Endothelial cell of umbilical vein (primary cell): ENCODE measurements around the gene ARHGAP42. TPM values are rescaled to one million over a fixed set of nuclear protein-coding genes. Genes with fewer than 3 reads are reported as not detected.

ENCODE experiments used
- BruUV-seq: library from RNA; stranded (reverse); fragments of 400-500 nt; replicated peaks from 2 replicates; lab custom pipeline; 2021; lab: Mats Ljungman, UMichigan
- CTCF ChIA-PET: fragments of 300-600, 350-600 bp; sonication (Branson Sonifier 250); formaldehyde crosslinking; loops from one replicate; lab custom pipeline; 2021; ENCODE audit warnings: antibody characterized with exemption, inconsistent platforms; lab: Charles Lee
- POLR2A ChIA-PET: fragments of 300-600, 350-600 bp; sonication (Branson Sonifier 250); formaldehyde crosslinking; loops from one replicate; lab custom pipeline; 2021; ENCODE audit warnings: antibody characterized with exemption, inconsistent platforms; lab: Charles Lee
- DNase-seq: peaks from one replicate; pipeline ENCODE4 v3.0.0-alpha.2; 2011; ENCODE audit warnings: low read depth, low spot score
- FAIRE-seq: peaks from 2 replicates; lab custom pipeline; 2011; peaks lifted over from hg19 to GRCh38; lab: Jason Lieb, UNC
- H2AFZ ChIP-seq: 2 replicates; pipeline ENCODE4 v1.6.0; 2012; ENCODE audit warnings: low read depth, low read length, control low read depth, inconsistent platforms
- H3K27ac ChIP-seq: 2 replicates; pipeline ENCODE4 v1.5.1; 2011; ENCODE audit warnings: low read depth, mild to moderate bottlenecking, control low read depth, low read length, moderate library complexity; ENCODE audit not compliant: insufficient read depth
- H3K27me3 ChIP-seq, 2 experiments: 2 replicates each; pipeline versions ENCODE4 v1.6.0 to v1.6.1; 2011; ENCODE audit warnings: low read length in 2 of 2, mixed read lengths in 1 of 2; ENCODE audit not compliant: control insufficient read depth in 2 of 2, insufficient read depth in 2 of 2
- H3K36me3 ChIP-seq, 2 experiments: 2 replicates in 1 of 2; 3 replicates in 1 of 2; pipeline ENCODE4 v1.5.1; 2011; ENCODE audit warnings: low read length in 2 of 2, mild to moderate bottlenecking in 1 of 2, moderate library complexity in 1 of 2; ENCODE audit not compliant: control insufficient read depth in 2 of 2, insufficient read depth in 2 of 2; ENCODE audit errors: extremely low read depth in 1 of 2
- H3K4me1 ChIP-seq: 3 replicates; pipeline ENCODE4 v1.5.1; 2011; ENCODE audit warnings: mild to moderate bottlenecking, low read length; ENCODE audit not compliant: control insufficient read depth, insufficient read depth; ENCODE audit errors: extremely low read depth
- H3K4me2 ChIP-seq: 2 replicates; pipeline ENCODE4 v1.6.1; 2011; ENCODE audit warnings: low read length, control low read depth, mixed read lengths; ENCODE audit not compliant: insufficient read depth
- H3K4me3 ChIP-seq, 3 experiments: fragments of 200-600 bp in 1 of 3; sonication (generic), shearing (Covaris generic) in 1 of 3; replicated peaks in 1 of 3; 2 replicates each; pipeline ENCODE4 v1.5.1; 2011 to 2016; ENCODE audit warnings: control low read depth in 3 of 3, low read length in 3 of 3, mild to moderate bottlenecking in 2 of 3, inconsistent platforms in 1 of 3, low read depth in 1 of 3, moderate library complexity in 1 of 3; ENCODE audit not compliant: insufficient read depth in 1 of 3
- H3K79me2 ChIP-seq: 2 replicates; pipeline ENCODE4 v1.6.0; 2012; ENCODE audit warnings: low read length, inconsistent platforms; ENCODE audit not compliant: control insufficient read depth, insufficient read depth
- H3K9ac ChIP-seq: replicated peaks from 2 replicates; pipeline ENCODE3; 2011; ENCODE audit warnings: low read length, control low read depth; ENCODE audit not compliant: insufficient read depth; ENCODE audit errors: extremely low read depth
- H3K9me1 ChIP-seq: replicated peaks from 3 replicates; pipeline ENCODE4 v1.6.0; 2011; ENCODE audit warnings: mild to moderate bottlenecking, low read length; ENCODE audit not compliant: control insufficient read depth, insufficient read depth; ENCODE audit errors: extremely low read depth
- H3K9me3 ChIP-seq: replicated peaks from 2 replicates; pipeline ENCODE4 v1.5.1; 2012; ENCODE audit warnings: low read length, inconsistent platforms; ENCODE audit not compliant: control insufficient read depth, insufficient read depth
- H4K20me1 ChIP-seq: replicated peaks from 2 replicates; pipeline ENCODE3; 2011; ENCODE audit warnings: mild to moderate bottlenecking, low read length; ENCODE audit not compliant: control insufficient read depth, insufficient read depth; ENCODE audit errors: extremely low read depth
- EZH2 ChIP-seq: IDR thresholded peaks from 2 replicates; pipeline ENCODE4 v1.6.1; 2012; ENCODE audit warnings: borderline replicate concordance, low read depth, mild to moderate bottlenecking, moderate library complexity, low read length, inconsistent platforms; ENCODE audit not compliant: severe bottlenecking
- FOS ChIP-seq: IDR thresholded peaks from 2 replicates; pipeline ENCODE4 v1.6.1; 2011; ENCODE audit warnings: mild to moderate bottlenecking, low read length, moderate library complexity, borderline replicate concordance; ENCODE audit not compliant: insufficient read depth
- GATA2 ChIP-seq: IDR thresholded peaks from 2 replicates; pipeline ENCODE4 v1.7.0; 2011; ENCODE audit warnings: low read depth, mild to moderate bottlenecking, moderate library complexity, mixed read lengths, low read length; ENCODE audit not compliant: insufficient read length, insufficient read depth
- JUN ChIP-seq: IDR thresholded peaks from 2 replicates; pipeline ENCODE4 v1.6.1; 2011; ENCODE audit warnings: borderline replicate concordance, low read depth; ENCODE audit not compliant: insufficient read length, insufficient read depth
- MAX ChIP-seq: IDR thresholded peaks from 2 replicates; pipeline ENCODE4 v1.6.1; 2011; ENCODE audit not compliant: insufficient read depth, insufficient read length
- MYC ChIP-seq: IDR thresholded peaks from one replicate; pipeline ENCODE4 v1.6.1; 2011; ENCODE audit warnings: mild to moderate bottlenecking, low read depth, low read length
- POLR2A ChIP-seq: IDR thresholded peaks from 2 replicates; pipeline ENCODE4 v1.6.1; 2012; ENCODE audit warnings: low read depth, mild to moderate bottlenecking, control low read depth, low read length
- POLR2AphosphoS5 ChIP-seq: IDR thresholded peaks from 2 replicates; pipeline ENCODE4 v1.6.1; 2012; ENCODE audit warnings: low read depth, mild to moderate bottlenecking, control low read depth, low read length, moderate library complexity; ENCODE audit not compliant: insufficient read depth
- dilution Hi-C: fragments of 300-500 bp; cut with MboI; formaldehyde crosslinking; loops from one replicate; pipeline ENCODE4 v1.15.0; 2019; ENCODE audit warnings: low sequenced_read_pairs; ENCODE audit not compliant: extremely low pct_ligation_motif_present
- intact Hi-C: fragments of 100-400 bp; cut with micrococcal nuclease; formaldehyde crosslinking; loops from one replicate; pipeline ENCODE4 v1.10.0; 2022
- polyA plus RNA-seq, 4 experiments: library from polyadenylated mRNA; depleted of rRNA in 3 of 4; stranded (reverse) in 3 of 4; unstranded in 1 of 4; fragments of >200 nt; gene quantifications; 2 replicates each; pipeline versions ENCODE4 v1.2.1 to v1.2.3, GENCODE V29; 2011 to 2012; ENCODE audit warnings: missing spikeins in 1 of 4
- total RNA-seq: library from RNA; stranded (reverse); gene quantifications from 2 replicates; pipeline ENCODE4 v1.2.3, GENCODE V29; 2021
- TF ChIP-seq, protein P1 (sequence below), 2 donors: IDR thresholded peaks; 1 replicate in 1 of 2; 2 replicates in 1 of 2; pipeline ENCODE4 v1.5.1; 2011; ENCODE audit warnings: low read length in 2 of 2, mild to moderate bottlenecking in 2 of 2, moderate library complexity in 2 of 2, control low read depth in 1 of 2, inconsistent platforms in 1 of 2, low read depth in 1 of 2; ENCODE audit not compliant: insufficient read depth in 1 of 2; ENCODE audit errors: extremely low read depth in 1 of 2

Gene ARHGAP42
- total and polyA plus RNA-seq, 2 donors (not counting 3 experiments of a cell fraction or from before 2014, with no cell fraction given): 1.8 to 2.4 TPM

GRCh38 chr11:100918551-100919500, 231.7 kb downstream of the ARHGAP42 start:
- no peak for TF ChIP-seq JUN
- no peak for TF ChIP-seq GATA2
- TF ChIP-seq MYC: no peak
- TF ChIP-seq POLR2AphosphoS5: no peak
- TF ChIP-seq, protein P1, sequence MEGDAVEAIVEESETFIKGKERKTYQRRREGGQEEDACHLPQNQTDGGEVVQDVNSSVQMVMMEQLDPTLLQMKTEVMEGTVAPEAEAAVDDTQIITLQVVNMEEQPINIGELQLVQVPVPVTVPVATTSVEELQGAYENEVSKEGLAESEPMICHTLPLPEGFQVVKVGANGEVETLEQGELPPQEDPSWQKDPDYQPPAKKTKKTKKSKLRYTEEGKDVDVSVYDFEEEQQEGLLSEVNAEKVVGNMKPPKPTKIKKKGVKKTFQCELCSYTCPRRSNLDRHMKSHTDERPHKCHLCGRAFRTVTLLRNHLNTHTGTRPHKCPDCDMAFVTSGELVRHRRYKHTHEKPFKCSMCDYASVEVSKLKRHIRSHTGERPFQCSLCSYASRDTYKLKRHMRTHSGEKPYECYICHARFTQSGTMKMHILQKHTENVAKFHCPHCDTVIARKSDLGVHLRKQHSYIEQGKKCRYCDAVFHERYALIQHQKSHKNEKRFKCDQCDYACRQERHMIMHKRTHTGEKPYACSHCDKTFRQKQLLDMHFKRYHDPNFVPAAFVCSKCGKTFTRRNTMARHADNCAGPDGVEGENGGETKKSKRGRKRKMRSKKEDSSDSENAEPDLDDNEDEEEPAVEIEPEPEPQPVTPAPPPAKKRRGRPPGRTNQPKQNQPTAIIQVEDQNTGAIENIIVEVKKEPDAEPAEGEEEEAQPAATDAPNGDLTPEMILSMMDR (IDR thresholded peaks at IDR 0.05; ENCODE audit: extremely low read depth in 1 of 2, insufficient read depth in 1 of 2, low read depth in 1 of 2, low read length in 2 of 2): no peak
- no peak for TF ChIP-seq MAX
- TF ChIP-seq FOS: no peak
- TF ChIP-seq POLR2A: no peak
- TF ChIP-seq EZH2: no peak
- dilution Hi-C loops (no loop called here), intact Hi-C loops (no loop called here)
- Histone ChIP-seq H3K9me3 (no peaks in the 10 kb centered on the region), H3K4me3 (no peak overlapping the region), H3K9ac (no peak overlapping the region), H3K4me1 (no peaks in the 10 kb centered on the region), H4K20me1 (no peaks in the 10 kb centered on the region), H3K79me2 (no peaks in the 10 kb centered on the region), H3K27me3 (no peaks in the 10 kb centered on the region), H3K4me2 (no peak overlapping the region), H3K27ac (no peak overlapping the region), H3K9me1 (no peaks in the 10 kb centered on the region), H3K36me3 (no peaks in the 10 kb centered on the region), H2AFZ (no peak overlapping the region)
- DNase-seq (no peak), FAIRE-seq (no peak)
- no TSS peak for BruUV-seq
- ChIA-PET CTCF (interaction anchor here (1.0 to 1.4 kb wide), 3 partner anchors 8 to 342 kb away, joined by 3 to 6 read pairs (median 4); no protein-coding TSS in a partner anchor), POLR2A (no interaction called here)
